Kidney epithelial cell (primary cell): ENCODE measurements around the gene MSANTD2. TPM values are rescaled to one million over a fixed set of nuclear protein-coding genes. Genes with fewer than 3 reads are reported as not detected.

Experiments
- DNase-seq: peaks from one replicate; pipeline ENCODE4 v3.0.0-alpha.2; 2010; ENCODE audit warnings: low read depth
- H3K27me3 ChIP-seq: 2 replicates; pipeline ENCODE4 v1.6.0; 2011; ENCODE audit warnings: low read length; ENCODE audit not compliant: control insufficient read depth, insufficient read depth
- H3K36me3 ChIP-seq: 2 replicates; pipeline ENCODE4 v1.5.1; 2011; ENCODE audit warnings: low read length; ENCODE audit not compliant: control insufficient read depth, insufficient read depth
- H3K4me3 ChIP-seq: 2 replicates; pipeline ENCODE4 v1.5.1; 2011; ENCODE audit warnings: low read depth, mild to moderate bottlenecking, control low read depth, low read length
- total RNA-seq: library from RNA; depleted of rRNA; stranded (reverse); fragments of >200 nt; gene quantifications from 2 replicates; pipeline ENCODE4 v1.2.3, GENCODE V29; 2015
- TF ChIP-seq, protein P1 (sequence below): IDR thresholded peaks from 2 replicates; pipeline ENCODE4 v1.5.1; 2011; ENCODE audit warnings: mild to moderate bottlenecking, moderate library complexity, low read length, control low read depth, inconsistent platforms; ENCODE audit not compliant: insufficient read depth, poor library complexity, severe bottlenecking

The MSANTD2 gene
- total RNA-seq, 1 donor from 2014 or later: 16.0 TPM

DNA sequence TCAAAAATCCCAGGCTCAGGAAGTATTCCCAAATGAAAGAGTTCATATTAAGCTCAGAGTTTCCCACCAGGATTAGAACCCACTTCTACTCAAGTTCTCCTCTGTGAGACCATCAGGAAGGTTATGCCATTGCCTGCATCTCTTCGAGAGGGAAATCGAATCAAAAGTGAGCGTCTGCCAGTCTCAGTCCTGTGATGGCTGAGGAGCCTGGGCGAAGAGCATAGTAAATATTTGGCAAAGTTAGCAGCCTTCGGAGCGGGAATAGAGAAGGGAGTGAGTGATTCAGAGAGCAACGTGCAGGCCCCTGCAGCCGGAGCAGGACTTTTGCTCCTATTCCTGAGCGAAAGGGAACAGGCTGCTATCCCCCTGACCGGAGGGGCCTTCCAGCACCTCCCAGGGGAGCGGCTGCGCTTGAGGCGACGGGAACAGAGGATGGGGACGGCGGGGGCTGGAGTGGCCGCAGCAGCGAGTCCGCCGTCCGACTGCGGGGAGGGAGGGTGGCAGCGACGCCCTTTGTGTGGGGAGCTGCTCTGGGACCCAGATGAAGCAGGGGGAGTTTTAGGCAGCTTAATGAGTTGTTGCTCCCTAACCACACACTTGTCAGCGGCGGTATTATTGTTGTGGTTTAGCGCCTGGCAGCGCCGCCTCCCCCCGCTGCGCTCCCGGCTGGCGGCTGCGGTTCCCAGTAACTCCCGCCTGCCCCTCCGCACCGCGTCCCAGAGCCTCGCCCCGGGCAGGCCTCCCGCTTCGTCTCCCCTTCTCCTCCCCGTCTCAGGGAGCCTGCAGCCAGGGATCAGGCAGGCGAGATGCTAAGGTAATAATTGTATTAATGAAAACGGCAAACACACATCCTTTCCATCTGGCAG is 82.2 kb downstream of the MSANTD2 start:
- peak overlapping the region; percentile 30 for H3K4me3 ChIP-seq
- no peaks in the 10 kb centered on the region for H3K36me3 ChIP-seq
- TF ChIP-seq, protein P1, sequence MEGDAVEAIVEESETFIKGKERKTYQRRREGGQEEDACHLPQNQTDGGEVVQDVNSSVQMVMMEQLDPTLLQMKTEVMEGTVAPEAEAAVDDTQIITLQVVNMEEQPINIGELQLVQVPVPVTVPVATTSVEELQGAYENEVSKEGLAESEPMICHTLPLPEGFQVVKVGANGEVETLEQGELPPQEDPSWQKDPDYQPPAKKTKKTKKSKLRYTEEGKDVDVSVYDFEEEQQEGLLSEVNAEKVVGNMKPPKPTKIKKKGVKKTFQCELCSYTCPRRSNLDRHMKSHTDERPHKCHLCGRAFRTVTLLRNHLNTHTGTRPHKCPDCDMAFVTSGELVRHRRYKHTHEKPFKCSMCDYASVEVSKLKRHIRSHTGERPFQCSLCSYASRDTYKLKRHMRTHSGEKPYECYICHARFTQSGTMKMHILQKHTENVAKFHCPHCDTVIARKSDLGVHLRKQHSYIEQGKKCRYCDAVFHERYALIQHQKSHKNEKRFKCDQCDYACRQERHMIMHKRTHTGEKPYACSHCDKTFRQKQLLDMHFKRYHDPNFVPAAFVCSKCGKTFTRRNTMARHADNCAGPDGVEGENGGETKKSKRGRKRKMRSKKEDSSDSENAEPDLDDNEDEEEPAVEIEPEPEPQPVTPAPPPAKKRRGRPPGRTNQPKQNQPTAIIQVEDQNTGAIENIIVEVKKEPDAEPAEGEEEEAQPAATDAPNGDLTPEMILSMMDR: no peak
- H3K27me3 ChIP-seq: peaks cover 37% of the 10 kb centered on the region
- no peak for DNase-seq

DNA sequence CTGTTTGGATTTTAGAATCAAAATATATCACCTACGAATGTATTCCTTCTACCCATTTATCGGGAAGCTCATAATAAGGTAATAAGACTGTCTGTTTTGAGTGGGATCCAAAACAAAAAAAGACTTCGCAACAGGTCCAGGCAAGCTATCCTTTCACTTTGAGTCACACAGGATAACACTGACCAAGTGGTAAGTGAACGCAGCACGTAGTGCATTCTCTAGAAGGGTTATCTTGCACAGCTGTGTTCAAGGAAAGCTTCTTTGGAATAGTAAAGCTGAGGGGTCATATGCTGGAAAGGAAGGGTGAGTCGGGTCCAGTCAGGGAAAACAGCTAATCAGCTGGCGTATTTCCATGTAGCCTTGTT is 82.8 kb downstream of the MSANTD2 start:
- DNase-seq: no peak
- TF ChIP-seq, protein P1: no peak
- Histone ChIP-seq H3K4me3 (no peak overlapping the region), H3K27me3 (peaks cover 37% of the 10 kb centered on the region), H3K36me3 (no peaks in the 10 kb centered on the region)

DNA sequence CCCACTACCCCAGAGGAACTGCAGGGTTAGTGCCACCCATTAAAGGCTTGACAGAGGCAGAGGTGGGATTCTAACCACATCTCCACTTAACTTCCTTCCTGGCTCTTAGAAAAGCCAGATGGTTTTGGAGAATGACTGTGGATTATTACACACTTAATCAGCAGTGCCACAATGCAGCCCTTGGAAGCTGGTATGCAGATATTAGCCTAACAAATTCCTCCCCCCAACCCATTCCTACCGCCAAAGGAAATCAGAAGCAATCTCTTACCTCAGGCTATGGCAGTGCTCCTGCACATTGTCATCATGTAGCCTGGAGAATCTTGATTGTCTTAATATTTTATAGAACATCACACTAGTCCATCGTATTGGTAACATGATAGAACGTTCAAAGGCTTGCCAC is 83.6 kb downstream of the MSANTD2 start:
- TF ChIP-seq, protein P1: no peak
- H3K4me3 ChIP-seq: no peak overlapping the region
- DNase-seq: no peak
- H3K36me3 ChIP-seq: no peaks in the 10 kb centered on the region
- peaks cover 33% of the 10 kb centered on the region for H3K27me3 ChIP-seq

Other genes with a start within 250 kb of the MSANTD2 start
- gene OR8A1, start 230.4 kb downstream of the MSANTD2 start, total RNA-seq: not detected in 2 replicates
- gene PANX3, start 189.0 kb downstream of the MSANTD2 start, total RNA-seq: not detected in 2 replicates
- 45.4 and 53.7 TPM in 2 replicates for gene TBRG1, start 177.5 kb downstream of the MSANTD2 start, total RNA-seq
- gene SIAE, start 126.7 kb downstream of the MSANTD2 start, total RNA-seq: 9.4 and 10.3 TPM in 2 replicates
- gene SPA17, start 126.5 kb downstream of the MSANTD2 start, total RNA-seq: 14.1 and 15.8 TPM in 2 replicates
- gene NRGN, start 60.5 kb downstream of the MSANTD2 start, total RNA-seq: not detected in 2 replicates
- 0.50 TPM in 1 of 2 replicates, not detected in the other for gene VSIG2, start 48.2 kb downstream of the MSANTD2 start, total RNA-seq
- gene ESAM, start 38.1 kb downstream of the MSANTD2 start, total RNA-seq: 10.3 and 10.4 TPM in 2 replicates
- gene ROBO3, start 65.0 kb upstream of the MSANTD2 start, total RNA-seq: 57.0 and 70.2 TPM in 2 replicates
- gene ROBO4, start 97.5 kb upstream of the MSANTD2 start, total RNA-seq: 5.1 and 6.3 TPM in 2 replicates
- gene HEPN1, start 118.8 kb upstream of the MSANTD2 start, total RNA-seq: not detected in 2 replicates
- gene HEPACAM, start 135.6 kb upstream of the MSANTD2 start, total RNA-seq: 0.14 and 0.17 TPM in 2 replicates
- 1.4 and 3.1 TPM in 2 replicates for gene CCDC15, start 153.8 kb upstream of the MSANTD2 start, total RNA-seq